Stimulated activated CD8-positive, alpha-beta memory T cell treated with anti-CD3 and anti-CD28 coated beads, Interleukin-15, amount 100 ng/mL, for 1 hour (primary cell): ENCODE data around the gene UBA3.

ENCODE experiments used
- DNase-seq: peaks from one replicate; pipeline ENCODE4 v3.0.0-alpha.2; 2020; ENCODE audit warnings: low read depth

UBA3 gene

DNA sequence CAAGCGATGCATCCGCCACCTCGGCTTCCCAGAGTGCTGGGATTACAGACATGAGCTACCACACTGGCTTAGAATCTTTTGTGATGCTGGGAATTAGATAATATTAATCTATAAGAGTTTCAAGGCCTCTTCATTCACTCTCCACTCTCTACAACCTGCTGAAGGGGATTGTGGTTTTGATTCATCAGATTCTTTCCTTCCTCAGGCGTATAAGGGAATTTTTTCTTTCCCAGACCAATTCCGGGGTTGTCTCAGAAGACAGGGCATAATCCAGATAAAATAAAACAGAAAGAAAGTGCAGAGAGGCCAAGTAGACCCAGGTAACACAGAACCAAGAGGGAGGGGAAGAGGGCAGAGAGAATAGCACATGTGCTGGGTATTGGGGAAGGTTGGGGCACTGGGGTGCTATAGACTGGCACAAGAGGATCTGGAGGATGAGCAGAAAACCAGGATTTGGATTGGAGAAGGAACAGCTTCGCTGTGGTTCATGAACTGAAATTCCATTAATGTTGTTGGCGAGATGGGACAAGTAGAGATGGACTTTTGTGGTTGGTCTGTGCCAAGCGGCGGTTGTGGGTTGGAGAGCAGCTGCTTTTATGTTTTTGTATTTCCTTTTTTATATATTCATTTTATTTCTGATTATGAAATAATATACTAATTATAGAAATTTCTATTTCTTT, 17.4 kb upstream of the UBA3 start:
- no peak for DNase-seq

DNA sequence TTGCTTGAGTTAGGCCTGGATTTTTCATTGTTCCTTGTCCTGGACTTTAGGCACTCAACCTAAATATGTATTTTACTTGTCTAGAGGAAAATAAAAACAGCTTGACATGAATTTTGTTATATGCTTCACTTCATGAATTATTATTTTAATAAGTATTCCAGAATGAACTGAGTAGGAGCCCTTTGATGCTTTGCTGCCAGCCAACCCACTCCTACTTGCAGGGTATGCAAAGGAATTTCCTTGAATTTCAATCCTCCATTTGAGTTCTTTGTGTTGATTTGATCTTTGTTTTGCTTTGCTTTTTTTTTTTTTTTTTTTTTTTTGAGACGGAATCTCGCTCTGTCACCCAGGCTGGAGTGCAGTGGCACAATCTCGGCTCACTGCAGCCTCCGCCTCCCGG, 16.1 kb upstream of the UBA3 start:
- DNase-seq: no peak

DNA sequence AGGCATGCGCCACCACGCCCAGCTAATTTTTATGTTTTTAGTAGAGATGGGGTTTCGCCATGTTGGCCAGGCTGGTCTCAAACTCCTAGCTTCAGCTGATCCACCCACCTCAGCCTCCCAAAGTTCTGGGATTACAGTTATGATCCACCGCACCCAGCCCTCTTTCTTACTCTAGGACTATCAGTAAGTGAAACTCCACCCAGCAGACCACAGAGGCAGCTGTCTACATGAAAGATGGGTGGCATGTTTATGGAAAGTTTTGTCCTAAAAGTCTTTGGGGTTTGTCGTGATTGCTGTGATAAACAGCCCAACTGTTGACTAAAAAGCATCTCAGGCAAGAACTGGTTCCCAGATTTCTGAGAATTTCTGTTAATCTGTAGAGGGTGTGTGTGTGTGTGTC, 15.5 kb upstream of the UBA3 start:
- no peak for DNase-seq

DNA sequence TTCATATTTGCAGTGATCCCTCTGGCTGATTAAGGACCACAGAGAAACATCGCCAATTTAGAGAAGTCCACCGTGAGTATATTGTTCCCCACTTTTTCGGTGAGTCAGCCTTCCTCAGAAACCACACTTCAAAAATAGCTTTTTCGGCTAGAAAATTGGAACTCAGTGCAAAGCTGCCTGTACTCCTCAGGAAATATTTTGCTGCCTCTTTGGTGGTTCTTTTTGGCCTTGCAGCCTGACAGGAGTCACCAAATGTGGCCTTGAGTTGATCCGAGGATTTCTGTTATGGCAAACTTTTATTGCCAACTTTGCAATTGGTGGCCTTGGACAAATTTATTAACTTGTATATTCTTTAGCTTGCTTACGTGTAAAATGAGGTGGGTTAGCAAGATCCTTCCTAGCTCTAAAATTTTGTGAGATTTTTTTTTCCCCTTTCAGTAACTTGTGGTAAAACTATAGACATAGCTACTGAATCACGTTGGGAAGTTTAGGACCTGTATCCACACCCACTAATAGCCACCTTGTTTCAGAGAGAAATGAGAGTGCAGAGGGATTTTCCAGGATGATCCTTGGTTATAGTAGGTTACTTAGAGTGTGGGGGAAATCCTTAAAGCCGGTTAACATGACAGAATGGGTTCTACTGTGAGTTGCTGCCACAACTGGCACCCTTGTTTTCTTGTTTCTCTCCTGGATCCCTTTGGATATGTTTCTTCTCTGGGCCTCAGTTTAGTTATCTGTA, 14.5 kb upstream of the UBA3 start:
- DNase-seq: no peak

DNA sequence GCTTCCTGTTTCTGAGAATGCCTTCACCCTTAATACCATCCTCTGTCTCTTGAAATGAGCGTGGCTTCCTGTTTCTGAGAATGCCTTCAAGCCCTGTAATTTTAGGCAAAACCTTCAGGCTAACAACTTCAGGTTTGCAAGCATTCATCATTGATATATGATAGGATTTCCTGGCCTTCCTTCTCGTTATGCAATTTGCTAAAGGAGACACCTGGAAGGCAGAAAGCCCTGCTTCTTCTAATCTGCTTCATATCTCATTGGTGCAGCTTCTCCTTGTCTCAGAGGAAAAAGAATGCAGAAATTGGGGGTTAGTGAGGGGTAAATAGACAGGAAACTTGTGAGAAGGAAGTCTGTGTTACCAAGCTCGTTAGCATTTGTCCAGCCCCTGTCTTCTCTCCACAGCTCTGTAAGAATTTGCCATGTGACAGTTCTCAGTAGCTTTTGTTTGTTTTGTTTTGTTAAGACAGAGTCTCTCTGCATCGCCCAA, 11.9 kb upstream of the UBA3 start:
- no peak for DNase-seq

DNA sequence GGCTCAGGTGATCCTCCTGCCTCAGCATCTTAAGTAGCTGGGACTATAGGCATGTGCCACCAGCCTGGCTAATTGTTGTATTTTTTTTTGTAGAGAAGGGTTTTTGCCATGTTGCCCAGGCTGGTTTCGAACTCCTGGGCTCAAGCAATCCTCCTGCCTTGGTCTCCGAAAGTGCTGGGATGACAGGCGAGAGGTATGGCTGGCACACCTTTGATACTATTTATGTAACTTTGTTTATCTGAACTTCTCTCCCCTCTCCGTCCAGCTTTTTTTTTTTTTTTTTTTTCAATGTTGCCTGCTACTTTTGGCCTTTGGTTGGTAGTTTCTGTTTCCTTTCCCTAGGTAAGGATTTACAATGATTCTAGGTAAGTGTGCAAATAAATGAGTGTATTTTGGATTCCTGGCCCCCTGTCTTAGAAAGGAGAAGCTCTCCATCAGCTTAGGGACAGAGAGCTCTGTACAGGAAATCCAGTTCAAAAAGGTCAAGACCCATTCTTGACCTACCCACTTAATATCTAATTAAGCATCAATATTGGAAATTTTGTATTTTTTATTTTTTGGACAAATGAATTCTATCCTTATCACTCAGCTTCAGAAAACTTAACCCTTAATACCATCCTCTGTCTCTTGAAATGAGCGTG, 11.3 kb upstream of the UBA3 start:
- DNase-seq: no peak

DNA sequence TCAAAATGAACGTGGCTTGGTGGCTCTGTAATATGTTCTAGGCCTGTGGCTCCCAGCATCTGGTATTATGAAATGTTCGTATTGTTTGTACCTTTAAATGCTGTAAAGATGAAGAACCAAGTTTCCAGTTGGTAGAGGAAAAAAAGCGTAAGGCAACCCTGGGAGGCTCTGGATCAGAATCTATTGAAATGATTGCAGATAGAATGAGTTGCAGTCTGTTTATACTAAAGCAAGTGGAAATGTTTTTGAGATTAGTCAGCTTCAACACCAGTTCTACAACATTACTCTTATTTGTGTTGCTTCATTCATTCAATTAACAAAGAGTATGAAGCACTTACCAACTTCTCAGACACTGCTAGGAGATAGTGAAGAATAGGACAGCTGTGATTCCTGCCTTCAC, 9.9 kb upstream of the UBA3 start:
- no peak for DNase-seq

DNA sequence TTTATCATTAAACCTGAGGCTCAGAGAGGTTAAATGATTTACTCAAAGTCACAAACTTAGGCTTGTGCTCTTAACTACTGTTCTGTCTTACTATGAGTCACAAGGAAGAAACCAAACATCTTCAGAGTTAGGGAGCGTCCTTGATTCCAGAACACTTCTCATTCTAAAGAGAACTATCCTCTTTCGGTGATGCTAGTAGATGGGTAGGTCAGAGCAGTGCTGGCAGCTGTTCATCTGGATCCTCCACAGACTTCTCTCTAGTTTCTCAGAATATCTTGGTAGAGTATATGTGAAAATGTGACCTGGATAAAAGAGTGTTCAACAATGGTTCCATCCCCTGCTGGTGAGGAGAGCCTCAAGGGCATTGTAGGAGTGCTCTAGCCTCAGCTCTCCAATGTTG, 7.9 kb upstream of the UBA3 start:
- no peak for DNase-seq

DNA sequence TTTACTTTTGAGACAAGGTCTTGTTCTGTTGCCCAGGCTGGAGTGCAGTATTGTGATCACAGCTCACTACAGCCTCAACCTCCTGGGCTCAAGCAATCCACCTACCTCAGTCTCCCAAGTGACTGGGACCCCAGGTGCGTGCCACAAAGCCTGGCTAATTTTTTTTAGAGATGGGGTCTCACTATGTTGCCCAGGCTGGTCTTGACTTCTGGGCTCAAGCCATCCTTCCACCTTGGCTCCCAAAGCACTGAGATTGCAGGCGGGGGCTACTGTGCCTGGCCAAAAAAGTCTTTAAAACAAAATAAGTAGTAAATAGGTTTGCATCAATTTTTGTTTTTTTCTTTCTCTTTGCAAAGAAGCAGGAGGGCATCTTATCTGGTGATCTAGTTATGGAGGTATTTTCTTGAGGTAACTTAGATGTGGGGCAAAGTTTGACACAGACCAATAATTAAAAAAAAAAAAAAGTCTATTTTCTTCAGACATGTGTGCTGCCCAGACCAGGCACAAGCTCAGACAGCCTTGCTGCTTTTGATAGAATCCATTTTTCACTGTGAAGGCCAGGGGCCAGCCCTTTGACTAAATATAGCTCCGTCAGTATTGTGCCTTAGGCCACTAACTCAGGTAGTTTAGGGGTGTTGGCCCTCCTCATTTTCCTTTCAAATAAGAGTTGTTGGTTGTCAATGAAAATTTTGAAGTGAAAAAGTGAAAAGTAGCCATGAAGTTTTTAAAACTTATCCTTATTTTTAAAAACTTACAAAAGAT, 7.0 kb upstream of the UBA3 start:
- DNase-seq: no peak

DNA sequence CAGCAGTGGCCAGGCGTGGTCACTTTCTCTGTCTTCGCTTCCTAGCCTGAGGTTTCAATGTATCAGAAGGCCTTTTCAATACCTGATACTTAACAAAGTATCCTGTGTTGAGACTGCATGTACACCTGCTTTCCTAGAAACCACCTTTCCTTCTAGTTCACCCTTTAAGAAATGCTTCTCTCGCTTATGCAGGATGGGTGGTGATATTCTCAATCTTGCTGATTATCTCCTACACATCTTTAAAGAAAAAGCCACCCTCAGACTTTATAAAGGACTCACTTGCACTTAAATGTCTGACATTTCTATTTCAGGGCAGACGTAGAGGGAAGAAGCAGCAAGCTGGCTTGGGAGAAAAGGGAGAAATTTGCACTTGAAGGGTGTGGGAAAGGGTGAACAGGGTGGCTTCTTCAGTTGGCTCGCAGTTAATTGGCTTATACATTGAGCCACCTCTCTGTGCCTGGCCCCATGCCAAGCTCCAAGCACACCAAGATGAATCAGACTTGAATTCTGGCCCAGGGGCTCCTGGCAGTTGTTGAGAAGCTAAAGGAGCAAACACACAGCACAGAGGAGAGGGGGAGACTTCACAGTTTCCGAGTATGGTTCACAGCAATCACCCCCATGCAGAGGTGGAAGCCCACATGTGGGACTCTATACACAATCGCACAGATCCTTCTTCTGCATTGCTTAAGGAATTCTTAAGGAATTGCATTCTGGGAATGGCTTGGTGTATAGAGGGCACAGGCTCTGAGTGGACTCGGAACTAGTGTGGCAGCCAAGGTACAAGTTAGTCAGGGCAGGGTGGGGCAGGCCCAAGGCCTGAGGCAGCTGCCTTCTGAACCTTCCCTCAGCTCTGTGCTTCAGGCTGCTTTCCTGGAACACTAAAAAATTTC, 5.9 kb upstream of the UBA3 start:
- peak; percentile 51 for DNase-seq

DNA sequence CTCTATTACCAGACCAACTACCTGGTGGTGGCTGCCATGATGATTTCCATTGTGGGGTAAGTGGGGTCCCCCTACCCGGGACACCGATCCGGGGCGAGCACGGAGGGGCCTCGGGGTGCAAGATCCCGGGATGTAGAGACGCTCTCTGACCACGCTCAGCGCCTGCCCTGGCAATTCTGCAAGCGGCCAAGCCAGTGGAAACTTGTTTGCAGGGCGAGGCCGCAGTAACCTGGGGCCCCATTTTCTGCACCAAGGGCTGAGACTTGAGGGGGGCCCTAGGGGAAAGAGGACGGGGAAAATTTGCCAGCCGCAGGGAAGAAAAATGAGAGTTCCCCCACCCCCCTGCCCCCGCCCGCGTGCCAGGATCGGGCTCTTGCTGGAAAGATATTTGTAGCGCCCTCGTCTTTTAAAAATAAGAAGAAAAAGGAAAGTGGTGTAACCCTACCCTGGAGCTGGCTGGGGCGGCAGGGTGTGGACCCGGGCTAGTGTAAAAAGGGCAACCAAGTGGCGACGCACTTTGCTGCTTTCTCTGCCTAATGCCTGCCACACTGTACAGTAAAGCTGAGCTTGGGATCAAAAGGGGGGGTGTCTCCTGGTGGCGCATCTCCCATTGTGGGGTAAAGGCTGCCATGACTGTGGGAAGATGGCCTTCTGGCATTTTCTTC, 5.1 kb upstream of the UBA3 start:
- DNase-seq: no peak

DNA sequence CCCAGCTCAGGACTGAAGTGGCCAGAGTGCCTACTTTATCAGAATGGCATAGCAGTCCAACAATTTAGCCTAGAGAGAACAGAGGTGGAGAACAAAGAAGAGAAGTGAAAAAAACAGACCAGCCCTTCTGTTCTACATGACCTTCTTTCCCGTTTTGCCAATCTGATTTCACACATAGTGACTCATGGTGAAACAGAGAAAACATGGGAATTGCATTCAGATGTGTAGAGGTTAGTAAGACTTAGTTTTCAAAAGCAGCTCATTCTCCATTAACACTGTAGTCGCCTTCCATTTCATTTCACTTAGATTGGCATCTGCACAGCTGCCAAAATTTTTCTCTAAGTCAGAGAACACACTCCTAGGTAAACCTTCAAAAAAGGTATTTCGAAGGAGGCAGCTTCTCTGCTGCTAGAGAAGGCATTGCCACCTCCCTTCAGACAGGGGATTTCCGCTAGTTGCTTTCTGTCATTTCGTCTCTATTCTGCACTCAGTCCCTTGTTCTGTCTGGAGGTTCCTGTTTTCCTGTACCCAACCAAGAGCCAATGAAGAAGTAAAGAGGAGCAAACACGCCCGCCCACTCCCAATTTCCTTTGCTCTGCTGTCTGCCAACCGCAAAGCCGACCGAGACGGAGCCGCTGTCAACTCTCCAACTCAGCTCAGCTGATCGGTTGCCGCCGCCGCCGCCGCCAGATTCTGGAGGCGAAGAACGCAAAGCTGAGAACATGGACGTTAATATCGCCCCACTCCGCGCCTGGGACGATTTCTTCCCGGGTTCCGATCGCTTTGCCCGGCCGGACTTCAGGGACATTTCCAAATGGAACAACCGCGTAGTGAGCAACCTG, 4.4 kb upstream of the UBA3 start, which contains the start of gene ARL6IP5:
Gene ARL6IP5 (plus strand): TSS at position 612 of the 842 bp plus-strand sequence. CDS start 111 bp downstream, at position 723.
- peak; percentile 78 for DNase-seq

DNA sequence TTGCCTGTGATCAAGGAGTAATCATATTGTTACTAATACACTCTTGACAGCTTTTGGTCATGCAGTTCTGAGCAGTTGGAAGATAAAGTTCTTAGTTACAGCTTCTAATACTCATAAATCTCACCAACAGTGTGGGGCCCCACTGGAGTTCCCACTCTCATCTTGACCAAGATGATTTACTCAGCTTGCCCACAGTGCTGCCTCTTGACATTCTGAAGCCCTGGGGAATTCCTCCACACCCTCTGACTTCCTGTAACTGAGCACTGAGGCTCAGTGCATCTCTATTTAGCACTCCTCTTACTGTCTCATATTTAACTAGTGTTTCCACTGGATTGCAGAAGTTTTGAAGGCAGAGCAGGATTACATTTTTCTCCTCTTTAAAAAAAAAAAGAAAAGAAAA, 2.6 kb upstream of the UBA3 start:
- no peak for DNase-seq

DNA sequence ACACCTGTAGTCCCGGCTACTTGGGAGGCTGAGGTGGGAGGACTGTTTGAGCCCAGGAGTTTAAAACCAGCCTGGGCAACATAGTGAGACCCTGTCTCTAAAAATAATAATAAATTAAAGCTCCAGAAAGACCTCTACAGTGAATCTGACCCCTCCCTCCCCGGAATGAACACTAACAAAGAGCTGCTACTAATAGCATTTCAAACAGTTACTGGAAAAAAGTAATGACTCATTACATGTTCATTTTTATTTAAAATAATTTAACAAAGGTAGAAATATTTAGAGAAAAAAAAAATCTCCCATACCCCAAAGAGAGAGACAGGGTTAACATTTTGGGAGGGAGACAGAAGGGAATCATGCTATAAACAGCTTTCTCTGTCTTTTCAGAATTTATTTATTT, 2.2 kb upstream of the UBA3 start:
- no peak for DNase-seq

DNA sequence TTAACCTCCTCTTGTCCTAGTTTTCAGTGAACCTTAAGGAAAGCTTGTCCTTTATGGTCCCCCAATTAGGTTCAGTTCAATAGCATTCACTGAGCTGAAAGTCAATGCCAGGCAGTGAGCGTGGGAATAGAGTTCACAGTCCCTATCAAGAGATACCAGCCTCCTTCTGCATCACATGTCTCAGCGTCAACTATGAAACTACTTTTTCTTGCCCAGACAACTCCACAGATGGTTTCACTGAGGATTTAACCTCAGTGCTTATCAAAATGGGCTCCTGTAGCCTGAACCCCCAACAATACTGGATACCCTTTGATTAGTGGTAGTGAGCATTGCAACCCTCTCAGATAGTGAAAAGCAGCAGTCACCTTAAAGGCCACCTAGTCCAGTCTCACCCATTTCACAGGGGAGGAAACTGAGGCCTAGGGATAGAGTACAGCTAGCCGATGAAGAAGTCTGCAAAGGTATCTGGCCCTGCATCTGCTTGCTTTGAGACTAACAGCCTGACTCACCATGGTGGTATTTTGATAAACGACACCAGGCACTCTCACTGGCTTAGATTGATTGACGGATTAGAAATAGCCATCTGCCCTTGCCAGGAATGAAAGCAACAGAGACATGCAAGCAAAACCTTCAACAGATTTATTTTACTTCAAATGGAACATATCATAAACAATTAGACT, 1.6 kb upstream of the UBA3 start:
- no peak for DNase-seq

DNA sequence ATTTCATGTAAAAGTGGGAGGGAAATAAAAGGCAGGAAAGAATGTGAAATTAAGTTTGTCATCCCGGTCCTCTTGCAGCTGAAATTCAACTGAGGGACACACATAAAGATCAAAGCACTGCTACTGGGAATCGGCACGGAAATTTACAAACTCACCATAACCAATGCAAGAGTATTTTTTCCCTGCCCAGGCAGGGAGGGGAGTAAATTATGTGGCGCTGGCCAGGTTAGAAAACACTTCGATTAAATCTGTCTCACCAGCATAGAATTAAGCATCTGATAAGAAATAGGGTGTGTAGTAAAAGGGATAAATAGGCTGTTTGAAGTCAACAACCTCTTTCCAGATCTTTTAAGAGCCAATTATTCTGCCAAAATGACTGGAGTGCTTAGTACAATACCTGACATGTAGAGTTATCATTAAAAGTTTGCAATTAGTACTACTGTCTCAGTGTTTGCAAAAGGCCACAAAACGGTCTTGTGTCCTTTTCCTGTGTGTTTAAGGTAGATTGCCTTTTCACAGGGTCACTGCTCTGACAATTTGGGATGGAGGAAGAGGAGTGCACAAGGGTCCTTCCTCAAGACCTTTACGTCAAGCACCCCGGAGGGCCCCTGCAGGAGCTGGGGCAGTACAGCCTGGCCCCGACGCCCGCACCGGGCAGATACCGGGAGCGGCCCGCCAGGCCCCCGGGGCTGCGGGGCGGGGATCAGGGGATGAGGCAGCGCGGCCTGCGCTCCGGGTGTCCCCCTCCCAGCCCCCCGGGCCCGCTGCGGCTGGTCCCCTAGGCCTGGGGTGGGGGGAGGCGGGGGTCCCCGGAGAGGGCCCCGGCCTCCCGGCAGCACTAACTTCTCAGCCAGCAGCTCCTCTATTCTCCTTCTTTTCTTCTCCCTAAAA, 651 bp downstream of the UBA3 start:
- no peak for DNase-seq

DNA sequence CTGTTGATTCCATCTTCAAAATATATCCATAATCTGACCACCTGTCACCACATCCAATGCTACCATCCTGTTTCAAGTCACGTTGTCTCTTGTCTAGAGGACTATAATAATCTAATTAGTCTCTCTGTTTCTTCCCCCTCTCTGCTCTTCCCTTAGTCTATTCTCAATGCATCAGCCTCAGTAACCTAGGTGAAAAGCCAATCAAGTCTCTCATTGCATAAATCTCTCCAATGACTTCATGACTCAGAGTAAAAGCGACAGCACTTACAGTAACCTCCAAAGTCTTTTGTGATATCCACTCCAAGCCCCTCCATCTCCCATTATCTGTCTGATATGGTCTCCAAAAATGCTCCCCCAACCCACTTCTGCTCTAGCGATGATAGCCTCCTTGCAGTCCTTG, 7.2 kb downstream of the UBA3 start:
- no peak for DNase-seq

DNA sequence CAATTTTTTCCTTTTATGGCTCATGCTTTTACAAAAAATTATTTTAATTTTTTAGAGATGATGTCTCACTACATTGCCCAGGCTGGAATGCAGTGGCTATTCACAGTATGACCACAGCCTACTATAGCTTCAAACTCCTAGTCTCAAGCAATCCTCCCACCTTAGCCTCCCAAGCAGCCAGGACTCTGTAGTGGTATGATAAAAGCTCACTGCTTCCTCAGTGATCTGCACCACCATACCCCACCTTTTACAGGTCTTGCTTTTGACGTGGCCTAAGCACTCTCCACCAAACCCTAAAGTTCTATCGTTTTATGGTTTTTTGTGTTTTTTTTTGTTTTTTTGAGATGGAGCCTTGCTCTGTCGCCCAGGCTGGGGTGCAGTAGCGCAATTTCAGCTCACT, 14.0 kb downstream of the UBA3 start:
- no peak for DNase-seq
